ENCODE data around the gene OPRM1.

OPRM1 gene

DNA sequence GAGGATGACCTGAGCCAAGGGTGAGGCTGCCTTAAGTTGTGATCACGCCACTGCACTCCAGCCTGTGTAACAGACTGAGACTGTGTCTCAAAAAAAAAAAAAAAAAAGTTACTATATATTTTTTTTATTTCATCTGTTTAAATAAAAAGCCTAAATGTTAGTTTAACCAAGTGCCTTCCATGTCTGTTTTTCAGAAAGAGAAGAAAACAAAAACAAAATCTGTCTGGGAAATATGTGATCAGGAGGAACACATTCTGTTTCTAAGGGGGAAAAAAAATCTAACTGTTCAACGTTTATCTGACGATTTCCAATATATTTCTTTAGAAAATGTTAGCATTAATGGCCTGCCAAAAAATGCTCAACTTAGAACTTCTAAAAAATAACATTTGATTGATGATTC lies 170.5 kb downstream of the OPRM1 start:
- no peak for DNase-seq (ENCODE audit: low spot score)

DNA sequence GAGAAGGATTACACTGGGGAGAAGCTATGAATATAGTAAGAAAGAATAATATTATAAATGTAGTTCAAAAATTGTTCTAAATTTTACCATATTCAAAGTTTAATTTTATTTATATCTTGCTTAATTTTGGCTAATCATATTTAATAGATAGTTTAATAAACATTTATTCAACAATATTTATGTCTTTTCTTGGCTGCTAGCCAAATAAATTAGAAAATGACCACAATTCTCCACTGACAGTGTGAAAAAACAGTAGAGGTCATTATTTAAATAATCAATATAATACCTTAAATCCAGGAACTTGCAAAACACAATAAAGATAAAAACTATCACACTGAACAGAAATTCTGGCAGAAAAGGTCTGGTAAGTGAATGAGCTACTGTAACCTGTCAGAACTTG lies 171.6 kb downstream of the OPRM1 start:
- no peak for DNase-seq (ENCODE audit: low spot score)

DNA sequence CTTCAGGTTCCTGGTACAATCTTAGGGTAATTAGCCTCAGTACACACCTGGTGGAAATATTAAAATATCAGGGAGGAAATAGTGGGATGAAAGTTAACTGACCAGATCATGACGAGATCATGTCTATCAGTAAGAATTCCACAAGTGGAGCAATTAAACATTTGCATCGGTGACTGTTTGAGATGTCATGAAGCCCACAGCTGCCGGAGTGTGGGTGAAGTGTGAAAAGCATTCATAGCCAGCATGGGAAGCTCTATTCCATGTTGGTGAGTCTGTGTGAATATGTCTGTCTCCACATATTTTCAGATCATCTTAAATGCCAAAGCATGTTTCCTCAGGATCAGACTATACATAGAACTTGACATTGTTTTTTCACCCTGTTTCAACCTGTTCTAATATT lies 174.7 kb downstream of the OPRM1 start:
- no peak for DNase-seq (ENCODE audit: low spot score)

DNA sequence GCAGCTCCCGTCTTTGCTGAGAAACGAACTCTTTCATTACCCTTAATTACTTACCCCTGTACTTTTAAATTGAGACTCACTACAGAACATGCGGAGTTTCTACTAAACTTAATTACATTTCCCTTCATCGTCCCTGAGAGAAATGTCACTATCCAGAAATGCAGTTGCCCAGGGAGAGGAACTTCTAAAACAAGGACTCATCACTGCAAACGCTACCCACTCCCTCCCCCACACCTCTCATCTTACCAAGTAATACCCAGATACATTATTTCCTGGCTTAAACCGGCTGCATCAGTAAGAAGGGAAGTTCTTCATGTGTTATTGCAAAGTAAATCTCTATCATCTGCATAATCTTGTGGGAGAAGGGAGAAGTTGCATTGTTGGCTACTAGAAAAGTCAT lies 179.3 kb downstream of the OPRM1 start:
- no peak for DNase-seq (ENCODE audit: low spot score)

DNA sequence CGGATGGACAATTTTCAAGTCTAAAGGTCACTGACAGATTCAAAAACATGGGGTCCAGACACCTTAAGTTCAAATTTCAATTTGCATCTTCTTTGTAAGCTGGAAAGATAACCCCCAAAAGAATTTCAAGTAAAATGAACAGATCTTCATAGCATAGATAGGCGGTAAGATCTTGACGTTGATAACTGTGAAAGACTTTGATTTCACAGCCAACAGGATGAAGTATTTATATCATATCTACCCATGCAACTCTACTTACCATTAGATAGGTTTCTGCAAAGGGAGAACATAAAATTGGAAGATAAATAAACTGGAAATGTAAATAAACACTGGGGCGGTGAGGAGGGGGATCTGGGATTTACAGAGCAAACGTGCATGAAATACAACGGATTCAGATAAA lies 179.7 kb downstream of the OPRM1 start:
- no peak for DNase-seq (ENCODE audit: low spot score)

DNA sequence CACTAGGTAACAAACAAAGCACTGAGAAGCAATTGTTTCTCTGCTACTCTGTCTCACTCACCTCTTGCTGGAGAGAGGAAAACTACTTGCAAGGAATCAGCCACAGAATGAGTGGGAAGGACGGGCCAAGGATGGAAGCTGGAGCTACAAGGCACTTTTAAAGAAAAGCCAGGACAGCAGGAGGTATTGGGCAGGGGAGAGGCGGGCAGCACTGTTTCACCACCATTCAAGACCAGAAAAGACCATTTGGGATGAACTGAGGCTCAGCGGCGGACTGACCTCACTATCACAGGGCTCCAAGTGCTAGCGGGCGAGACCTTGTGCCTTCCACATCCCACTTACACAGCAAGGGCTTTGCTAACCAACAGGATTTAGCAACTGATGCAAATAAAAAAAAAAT lies 180.2 kb downstream of the OPRM1 start:
- DNase-seq (ENCODE audit: low spot score) = no peak

DNA sequence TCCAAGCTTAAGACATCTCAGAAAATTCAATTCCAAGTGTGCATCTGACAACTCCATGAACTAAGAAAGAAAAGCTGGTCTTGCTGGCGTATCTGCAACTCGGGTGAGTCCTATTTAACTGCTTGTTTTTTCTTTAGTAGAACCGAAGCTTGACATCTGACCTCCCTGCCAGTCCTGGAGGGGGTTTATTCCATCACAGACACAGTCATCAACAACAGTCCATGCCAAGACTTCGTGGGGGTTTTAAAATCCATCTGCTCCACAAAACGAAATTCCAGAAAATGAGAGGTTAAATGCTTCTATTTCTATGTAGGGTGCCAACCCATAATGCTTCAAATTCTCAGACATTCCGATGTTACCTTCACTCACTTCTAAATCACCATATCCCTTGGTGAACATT lies 183.7 kb downstream of the OPRM1 start:
- DNase-seq (ENCODE audit: low spot score) = no peak

DNA sequence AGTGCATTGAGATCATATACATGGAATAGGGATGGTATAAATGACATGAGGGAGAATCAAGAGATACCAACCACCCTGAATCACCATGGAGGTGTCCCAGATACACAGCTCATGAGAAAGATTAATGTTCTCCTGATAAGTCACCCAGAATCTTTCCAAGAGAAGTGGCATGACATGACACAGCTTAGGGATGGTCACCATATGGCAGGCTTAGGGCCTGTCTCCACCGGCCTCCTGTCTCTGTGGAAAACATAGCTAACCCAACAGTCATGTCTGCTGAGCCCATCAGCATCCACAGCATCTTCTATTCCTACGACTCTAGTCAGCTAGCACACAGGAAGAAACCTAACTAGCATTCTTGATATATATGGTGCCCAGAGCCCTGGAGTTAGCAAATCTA lies 184.3 kb downstream of the OPRM1 start:
- no peak for DNase-seq (ENCODE audit: low spot score)

DNA sequence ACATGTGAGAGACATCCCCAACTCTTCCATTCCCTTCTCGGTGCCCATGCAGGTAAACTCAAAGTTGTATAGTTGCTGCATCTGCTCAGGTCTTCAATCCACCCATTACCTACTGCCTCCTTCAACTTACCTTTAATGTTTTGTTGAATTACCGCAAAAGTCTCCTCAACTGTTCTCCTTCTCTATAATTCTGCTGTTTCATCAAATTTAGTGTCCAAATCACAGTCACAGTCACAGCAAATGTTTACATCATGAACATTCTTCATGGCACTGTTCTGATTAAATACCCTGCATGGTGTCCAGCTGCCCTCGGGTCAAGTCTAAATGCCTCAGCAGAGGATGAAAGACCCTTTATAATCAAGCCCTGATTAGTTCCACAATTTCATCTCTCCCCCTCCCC lies 187.4 kb downstream of the OPRM1 start:
- DNase-seq (ENCODE audit: low spot score) = no peak

DNA sequence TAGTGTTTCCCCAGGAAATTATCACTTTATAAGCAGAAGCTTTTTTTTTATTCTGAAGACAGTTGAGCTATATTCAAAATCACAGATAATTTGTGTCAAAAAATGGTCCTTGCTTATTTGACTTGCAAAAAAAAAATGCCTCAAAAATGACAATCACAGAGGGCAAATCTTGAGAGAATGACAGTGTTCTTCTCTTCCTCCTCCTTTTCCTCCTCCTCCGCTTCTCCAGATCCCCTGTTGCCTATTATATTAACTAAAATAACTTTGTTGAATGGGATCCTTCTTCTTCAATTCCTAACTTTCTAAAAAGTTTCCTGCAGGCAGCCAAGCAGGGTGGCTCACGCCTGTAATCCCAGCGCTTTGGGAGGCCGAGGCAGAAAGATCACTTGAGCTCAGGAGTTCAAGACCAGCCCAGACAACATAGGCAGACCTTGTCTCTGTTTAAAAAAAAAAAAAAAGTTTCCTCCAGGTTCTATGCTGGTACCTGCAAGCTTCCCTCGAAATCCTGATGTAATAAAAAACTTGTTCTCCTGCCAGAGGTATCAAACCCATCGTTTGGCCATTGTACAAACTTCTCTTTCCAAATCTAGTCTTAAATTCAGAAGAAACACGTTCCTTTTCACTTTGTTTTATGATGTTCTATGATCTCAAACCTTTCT lies 189.0 kb downstream of the OPRM1 start:
- DNase-seq (ENCODE audit: low spot score) = no peak

DNA sequence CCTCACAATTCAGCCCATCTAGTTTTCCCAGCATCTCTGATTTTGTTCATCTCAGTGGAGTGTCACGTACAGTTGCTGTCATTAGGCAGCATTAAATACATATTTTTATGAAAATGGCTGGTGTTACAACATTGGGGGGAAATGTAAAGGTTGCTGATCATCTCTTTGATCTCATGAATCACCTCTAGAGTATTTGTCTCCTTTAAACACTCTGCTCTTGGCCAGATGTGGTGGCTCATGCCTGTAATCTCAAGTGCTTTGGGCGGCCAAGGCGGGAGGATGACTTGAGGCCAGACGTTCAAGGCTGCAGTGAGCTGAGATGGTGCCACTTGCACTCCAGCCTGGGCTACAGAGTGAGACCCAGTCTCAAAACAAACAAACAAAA lies 189.5 kb downstream of the OPRM1 start:
- DNase-seq (ENCODE audit: low spot score) = no peak

DNA sequence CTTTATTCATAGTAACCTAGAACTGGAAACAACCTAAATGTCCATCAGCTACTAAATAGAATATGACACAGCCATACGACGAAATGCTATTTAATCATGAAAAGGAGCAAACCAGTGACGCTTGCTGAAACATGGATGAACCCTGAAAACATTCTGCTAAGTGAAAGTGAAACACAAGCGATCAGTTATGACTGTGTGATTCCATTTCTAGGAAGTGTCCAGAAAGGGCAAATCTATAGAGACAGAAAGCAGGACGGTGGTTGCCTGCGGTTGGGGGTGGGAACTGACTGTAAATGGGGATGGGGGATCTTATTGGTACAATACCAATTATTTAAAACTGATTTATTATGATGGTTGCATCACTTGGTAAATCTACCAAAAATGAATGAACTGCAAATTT lies 190.7 kb downstream of the OPRM1 start:
- DNase-seq (ENCODE audit: low spot score) = no peak

DNA sequence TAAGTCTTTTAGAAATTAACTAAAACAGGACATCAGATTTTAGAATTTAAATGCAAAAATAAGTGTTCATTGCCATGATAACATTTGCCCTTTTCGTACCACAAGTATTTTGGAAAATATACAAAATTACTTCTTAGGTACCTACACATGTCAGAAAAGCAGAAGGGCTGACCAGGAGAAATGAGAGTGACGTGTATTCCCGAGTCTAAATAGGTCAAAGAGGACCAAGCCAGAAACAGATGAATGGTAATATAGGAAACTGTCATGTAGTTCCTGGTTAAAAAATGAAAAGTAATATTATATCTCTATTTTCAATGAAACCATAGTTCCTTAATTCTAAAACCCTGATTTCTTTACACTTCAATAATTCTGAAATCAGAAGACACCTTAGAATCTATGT lies 191.4 kb downstream of the OPRM1 start:
- no peak for DNase-seq (ENCODE audit: low spot score)

DNA sequence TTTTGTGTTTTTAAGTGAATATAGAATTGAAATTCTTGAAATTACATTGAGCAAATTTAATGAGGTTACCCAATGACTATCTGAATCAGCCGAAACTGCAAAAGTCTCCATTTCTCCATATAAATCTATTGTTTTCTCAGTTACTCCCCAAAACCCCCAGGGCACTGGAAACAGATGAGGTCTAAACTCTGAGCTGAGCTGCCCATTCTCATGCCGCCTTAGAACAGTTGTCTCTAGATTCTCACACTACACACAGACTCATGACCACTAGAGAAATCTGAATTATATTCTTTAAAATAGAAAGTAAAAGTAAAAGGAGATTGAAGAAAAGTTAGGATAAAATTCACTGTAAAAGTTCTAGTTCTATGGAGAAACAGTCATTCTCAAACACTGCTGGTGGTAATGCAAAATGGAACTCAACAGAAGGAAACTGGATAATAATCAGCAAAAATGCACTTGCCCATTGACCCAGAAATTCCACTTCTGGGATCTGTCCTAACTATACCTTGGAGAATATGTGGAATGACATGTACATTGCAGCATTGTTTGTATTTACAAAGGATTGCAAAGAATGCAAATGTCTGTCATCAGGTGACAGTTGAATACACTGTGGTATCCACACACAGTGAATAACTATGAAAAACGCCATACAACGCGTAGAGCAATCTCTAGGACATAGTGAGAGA lies 192.0 kb downstream of the OPRM1 start:
- no peak for DNase-seq (ENCODE audit: low spot score)

DNA sequence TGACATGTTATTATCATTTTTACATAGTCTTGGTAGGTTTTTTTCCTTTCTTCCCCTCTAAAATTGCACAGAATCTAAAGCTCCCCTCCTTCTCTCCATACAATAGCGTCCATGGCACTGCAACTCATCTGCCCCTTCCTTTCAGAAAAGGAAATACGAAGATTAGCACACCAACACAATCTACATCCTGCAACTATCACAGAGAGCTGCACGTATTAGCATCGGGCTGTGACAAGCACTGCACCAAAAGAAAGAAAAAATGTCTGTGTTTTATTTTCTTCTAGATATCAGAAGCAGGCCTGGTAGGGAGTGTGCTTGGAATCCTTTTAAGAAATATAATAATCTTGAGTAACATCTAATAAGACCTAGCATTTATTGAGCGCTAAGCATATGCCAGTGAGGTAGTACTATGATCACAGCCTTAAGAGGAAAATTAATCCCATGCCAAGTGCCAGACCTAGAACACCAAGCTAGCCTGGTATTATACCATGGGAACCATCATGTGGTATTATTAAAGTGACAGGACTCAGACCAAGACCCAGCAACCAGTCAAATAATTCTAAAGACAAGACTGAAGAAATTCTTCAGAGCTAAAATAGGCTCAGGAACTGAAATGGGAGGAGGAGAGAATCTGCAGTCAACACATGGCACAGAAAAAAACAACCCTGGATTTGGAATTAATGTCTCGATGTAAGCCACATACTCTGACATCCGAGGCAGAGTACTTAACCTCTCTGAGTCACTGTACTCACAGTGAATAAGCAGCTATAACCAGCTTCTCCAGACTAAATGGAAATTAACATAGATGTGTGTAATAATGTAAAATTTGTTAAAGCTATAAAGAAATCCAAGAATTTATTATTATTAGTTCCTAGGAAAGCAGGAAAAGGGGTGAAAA lies 193.2 kb downstream of the OPRM1 start:
- peak; percentile 35 for DNase-seq (ENCODE audit: low spot score)

DNA sequence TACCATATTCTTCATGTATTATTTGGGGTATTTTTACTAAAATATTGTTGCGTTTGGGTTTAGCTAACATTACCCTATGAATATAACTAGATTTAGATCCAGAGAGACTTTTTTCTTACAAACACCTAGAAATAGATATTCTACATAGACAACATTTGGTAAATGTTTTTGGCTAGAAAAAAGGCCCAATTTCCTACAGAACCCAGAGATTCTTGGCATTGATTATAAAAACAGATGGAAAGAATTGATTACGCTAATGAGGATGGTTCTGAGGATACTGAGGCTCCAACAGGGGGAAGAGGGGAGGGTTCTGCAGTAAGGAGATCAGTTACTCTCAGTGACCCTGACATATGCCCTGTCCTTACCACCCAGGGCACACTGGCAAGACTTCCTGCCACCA lies 194.3 kb downstream of the OPRM1 start:
- no peak for DNase-seq (ENCODE audit: low spot score)

DNA sequence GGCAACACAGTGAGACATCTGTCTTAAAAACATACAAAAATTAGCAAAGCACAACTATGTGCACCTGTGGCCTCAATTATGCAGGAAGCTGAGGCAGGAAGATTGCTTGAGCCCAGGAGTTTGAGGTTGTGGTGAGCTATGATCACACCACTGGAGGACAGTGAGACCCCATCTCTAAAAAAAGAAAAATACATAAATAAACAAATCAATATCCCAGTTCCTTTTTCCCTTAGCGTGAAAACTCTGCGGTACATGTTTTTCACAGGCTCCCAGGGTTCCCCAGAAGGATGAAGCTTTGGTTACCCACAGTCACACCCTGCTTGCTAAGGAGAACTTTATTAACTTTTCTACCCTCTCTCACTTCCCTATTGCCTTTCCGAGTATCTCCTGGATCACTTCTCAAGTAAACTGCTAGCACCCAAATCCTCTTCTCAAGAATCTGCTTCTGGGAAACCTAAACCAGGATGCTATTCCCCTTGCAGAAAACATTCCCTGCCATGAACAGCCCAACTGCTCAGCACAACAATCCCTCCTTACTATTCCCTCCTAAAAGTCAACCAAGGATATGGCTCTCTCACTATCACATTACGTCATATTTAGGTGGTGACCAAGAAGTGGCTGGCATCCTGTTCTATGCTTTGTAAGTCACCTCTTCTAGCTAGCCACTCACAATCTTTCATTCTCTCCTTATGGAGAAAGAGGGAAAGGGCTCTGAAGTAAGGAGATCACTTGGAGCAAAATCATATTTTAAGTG lies 195.2 kb downstream of the OPRM1 start:
- DNase-seq (ENCODE audit: low spot score) = no peak

DNA sequence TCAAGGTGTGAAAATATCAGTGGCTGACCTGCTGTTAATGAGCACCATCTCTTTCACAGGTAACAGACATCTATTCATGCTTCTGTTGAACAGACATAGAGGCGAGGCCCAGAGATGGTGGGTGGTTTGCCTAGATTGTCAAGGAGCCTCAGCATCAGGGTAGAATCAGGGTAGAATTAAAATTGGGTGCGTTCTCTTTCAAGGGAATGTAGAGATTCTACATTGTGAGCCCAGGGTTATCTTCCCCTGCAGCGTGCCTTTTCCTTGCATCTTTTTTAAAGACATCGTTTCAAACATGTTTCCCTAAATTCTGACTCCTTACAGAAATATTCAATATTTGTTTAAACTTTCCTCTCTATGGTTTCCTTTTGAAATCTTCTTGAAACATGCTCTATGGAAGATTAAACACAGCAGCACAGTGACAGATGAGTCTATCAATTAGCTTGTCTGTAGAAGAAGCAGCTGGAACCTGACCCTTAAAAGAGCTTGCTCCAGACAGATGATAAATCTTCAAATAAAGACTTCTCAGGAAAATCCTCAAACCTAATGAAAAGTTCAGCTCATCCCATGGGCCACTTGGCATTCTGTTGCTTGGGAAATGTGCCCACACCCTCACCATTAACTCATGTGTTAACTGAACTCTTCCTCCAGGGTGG lies 197.7 kb downstream of the OPRM1 start:
- no peak for DNase-seq (ENCODE audit: low spot score)

DNA sequence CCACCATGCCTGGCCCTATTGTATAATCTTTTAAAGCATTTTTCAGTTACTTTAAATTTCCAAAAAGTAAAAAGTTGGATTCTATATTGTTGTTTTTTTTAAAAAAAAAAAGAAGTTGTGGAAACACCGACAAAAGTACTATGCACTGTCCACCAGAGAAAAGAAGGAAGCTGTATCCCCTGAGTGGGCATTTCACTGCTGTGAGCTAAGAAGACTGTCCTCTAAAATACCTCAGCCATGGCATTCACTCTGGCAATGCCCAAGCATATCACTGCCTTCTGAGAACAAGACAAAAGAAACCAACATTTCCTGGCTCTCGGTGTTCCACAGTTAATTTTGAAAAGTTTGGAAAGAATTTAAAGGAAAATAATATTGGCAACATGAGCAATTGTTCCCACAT lies 199.8 kb downstream of the OPRM1 start:
- no peak for DNase-seq (ENCODE audit: low spot score)

DNA sequence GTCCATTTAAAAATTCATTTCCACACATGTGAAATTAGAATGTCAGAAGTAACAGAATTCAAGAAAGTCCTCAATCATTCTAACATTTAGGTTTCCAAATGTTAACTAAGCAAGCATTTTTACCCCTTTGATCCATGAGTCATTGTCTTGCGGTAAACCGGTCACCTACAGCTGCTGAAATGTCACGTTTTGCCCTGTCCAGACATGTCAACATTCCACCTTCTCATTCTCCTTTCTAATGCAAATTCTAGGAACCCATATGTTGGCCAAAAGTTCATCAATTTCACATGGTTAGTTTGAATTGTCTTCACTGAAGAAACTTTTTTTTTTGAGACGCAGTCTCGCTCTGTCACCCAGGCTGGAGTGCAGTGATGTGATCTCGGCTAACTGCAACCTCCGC lies 200.4 kb downstream of the OPRM1 start:
- no peak for DNase-seq (ENCODE audit: low spot score)

DNA sequence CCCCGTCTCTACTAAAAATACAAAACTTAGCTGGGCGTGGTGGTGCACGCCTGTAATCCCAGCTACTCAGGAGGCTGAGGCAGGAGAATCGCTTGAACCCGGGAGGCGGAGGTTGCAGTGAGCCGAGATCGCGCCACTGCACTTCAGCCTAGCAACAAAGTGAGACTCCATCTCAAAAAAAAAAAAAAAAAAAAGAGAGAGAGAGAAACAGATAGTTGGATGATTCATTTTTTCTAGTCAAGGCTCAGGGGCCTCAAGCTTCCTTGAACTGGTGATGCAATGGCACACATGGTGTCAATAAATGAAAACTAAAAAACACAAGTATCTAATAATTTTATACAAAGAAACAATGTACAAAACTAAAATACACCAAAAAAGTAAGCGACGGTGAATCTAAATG lies 202.0 kb downstream of the OPRM1 start:
- DNase-seq (ENCODE audit: low spot score) = peak; percentile 42

DNA sequence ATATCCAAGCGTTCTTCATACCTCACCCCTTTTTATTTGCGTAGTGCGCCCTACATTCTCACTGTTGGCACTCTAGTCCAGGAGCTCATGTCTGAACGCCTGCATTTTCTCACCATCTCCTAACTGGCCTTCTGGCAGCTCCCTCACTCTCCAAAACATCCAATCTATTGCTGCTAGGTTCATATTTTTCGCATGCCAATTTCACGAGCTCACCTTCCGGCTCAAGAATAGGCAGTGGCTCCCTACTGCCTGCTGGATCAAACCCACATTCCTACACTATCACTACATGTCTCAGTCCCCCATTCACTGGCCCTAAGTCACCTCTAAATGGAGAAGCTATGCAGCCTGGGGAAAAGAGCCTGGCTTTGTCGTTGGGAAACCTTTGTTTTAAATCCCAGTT lies 202.5 kb downstream of the OPRM1 start:
- DNase-seq (ENCODE audit: low spot score) = no peak

Data from kidney tubule cell (primary cell).